Measurements from ENCODE around the gene VCL.

Gene VCL

DNA sequence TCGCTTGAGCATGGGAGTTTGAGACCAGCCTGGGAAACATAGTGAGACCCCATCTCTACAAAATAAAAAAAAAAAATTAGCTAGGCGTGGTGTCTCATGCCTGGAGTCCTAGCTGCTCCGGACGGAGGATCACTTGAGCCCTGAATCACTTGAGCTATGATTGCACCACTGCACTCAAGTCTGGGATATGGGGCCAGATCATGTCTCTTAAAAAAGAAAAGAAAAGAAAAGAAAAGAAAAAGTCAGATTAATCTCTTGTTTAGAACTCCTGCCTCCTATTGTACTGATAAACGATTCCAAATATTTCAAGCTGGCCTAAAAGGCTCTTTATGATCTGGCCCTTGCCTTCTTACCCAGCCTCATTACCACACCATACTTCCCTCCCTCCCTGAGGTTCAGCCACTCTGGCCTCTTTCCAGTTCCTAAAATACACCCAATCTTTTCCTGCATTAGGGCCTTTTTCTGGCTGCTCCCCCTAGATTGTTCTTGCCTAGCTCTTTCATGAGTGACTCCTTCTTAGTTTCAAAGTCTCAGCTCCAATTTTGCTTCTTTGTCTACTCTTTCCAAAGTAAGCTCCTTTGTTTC, 41.7 kb downstream of the VCL start:
- CTCF ChIA-PET: interaction anchor here (0.6 to 1.6 kb wide), 3 partner anchors 14 to 37 kb away, joined by 3 to 4 read pairs (median 3); no protein-coding TSS in a partner anchor
- POLR2A ChIA-PET: no interaction called here
- no peak for DNase-seq (ENCODE audit: extremely low spot score)
- TF ChIP-seq LEF1 (IDR thresholded peaks at IDR 0.05; ENCODE audit: borderline replicate concordance) (no peak), ELF4 (IDR thresholded peaks at IDR 0.05) (no peak), SP1 (IDR thresholded peaks at IDR 0.05) (no peak), FOXA1 (IDR thresholded peaks at IDR 0.05) (no peak), HDGF (IDR thresholded peaks at IDR 0.05; ENCODE audit: borderline replicate concordance) (no peak), BHLHE40 (IDR thresholded peaks at IDR 0.05; ENCODE audit: borderline replicate concordance) (no peak), FOXM1 (IDR thresholded peaks at IDR 0.05; ENCODE audit: borderline replicate concordance) (no peak), FOXK2 (IDR thresholded peaks at IDR 0.05) (no peak), CTBP1 (IDR thresholded peaks at IDR 0.05; ENCODE audit: borderline replicate concordance) (no peak), L3MBTL2 (conservative IDR thresholded peaks at IDR 0.05) (no peak), TARDBP (IDR thresholded peaks at IDR 0.05) (no peak), ZNF384 (IDR thresholded peaks at IDR 0.05) (no peak), ARNT (IDR thresholded peaks at IDR 0.05) (no peak), SUZ12 (IDR thresholded peaks at IDR 0.05) (no peak), NFRKB (IDR thresholded peaks at IDR 0.05) (no peak)
- TF ChIP-seq, protein P1, sequence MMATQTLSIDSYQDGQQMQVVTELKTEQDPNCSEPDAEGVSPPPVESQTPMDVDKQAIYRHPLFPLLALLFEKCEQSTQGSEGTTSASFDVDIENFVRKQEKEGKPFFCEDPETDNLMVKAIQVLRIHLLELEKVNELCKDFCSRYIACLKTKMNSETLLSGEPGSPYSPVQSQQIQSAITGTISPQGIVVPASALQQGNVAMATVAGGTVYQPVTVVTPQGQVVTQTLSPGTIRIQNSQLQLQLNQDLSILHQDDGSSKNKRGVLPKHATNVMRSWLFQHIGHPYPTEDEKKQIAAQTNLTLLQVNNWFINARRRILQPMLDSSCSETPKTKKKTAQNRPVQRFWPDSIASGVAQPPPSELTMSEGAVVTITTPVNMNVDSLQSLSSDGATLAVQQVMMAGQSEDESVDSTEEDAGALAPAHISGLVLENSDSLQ (IDR thresholded peaks at IDR 0.05): no peak

DNA sequence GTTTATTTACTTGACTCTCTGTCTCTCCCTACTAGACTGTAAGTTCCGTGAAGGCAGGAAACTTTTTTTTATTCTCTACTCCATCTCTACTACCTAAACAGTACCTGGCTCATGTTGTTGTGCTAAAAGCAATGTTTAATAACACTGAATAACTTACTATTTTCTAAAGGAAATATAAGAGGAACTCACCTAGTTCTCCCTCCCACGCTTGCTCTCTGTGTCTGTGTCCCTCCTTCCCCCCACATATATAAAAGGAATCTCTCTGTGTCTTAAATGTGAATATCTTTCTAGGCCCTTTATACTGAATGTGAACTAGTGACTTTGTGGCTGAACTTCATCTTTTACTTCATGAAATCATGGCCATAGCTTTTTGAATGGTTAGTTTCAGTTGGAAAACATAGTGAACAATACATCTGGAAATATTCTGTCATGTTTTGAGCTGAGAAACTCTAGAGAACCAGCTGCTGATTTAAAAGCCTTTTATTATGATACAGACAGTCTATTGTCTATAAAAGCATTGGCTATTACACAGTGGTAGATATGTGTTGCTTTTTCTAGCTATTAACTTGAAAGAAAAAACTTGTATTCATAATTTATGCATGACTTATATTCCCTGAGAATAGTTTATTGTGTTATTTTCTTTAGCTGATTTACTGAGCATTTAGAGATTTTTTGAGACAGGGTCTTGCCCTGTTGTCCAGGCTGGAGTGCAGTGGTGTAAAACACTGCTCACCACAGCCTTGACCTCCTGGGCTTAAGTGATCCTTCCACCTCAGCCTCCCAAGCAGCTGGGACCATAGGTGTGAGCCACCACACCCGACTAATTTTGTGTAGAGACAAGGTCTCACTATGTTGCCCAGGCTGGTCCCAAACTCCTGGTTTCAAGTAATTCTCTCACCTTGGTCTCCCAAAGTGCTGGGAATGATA, 42.5 kb downstream of the VCL start:
- TF ChIP-seq FOXK2 (IDR thresholded peaks at IDR 0.05) (no peak), ZNF384 (IDR thresholded peaks at IDR 0.05) (no peak), ELF4 (IDR thresholded peaks at IDR 0.05) (no peak), ARNT (IDR thresholded peaks at IDR 0.05) (no peak), CTBP1 (IDR thresholded peaks at IDR 0.05; ENCODE audit: borderline replicate concordance) (no peak), SUZ12 (IDR thresholded peaks at IDR 0.05) (no peak), FOXA1 (IDR thresholded peaks at IDR 0.05) (no peak), SP1 (IDR thresholded peaks at IDR 0.05) (no peak), BHLHE40 (IDR thresholded peaks at IDR 0.05; ENCODE audit: borderline replicate concordance) (no peak), FOXM1 (IDR thresholded peaks at IDR 0.05; ENCODE audit: borderline replicate concordance) (no peak), NFRKB (IDR thresholded peaks at IDR 0.05) (no peak)
- ChIA-PET CTCF (interaction anchor here (1.1 to 1.6 kb wide), 2 partner anchors 14 to 36 kb away, joined by 3 to 4 read pairs; no protein-coding TSS in a partner anchor), POLR2A (no interaction called here)
- DNase-seq (ENCODE audit: extremely low spot score): no peak

DNA sequence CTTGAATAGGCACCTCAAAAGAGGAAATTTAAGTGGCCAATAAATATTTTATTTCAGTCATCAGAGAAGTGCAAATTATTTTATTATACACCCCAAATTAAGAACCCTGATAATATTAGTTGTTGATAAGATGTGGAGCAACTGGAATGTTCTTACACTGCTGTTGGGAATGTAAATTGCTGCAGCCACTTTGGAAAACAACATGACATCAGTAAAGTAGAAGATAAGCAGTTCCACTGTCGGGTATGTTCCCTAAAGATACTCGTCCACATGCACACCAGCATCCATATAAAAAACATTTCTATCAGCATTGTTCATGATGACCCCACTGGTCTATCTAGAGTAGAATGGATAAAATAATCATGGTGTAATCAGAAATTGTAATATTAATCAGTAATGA, 46.5 kb downstream of the VCL start:
- TF ChIP-seq NFRKB (IDR thresholded peaks at IDR 0.05) (no peak), SUZ12 (IDR thresholded peaks at IDR 0.05) (no peak), CTBP1 (IDR thresholded peaks at IDR 0.05; ENCODE audit: borderline replicate concordance) (no peak), ELF4 (IDR thresholded peaks at IDR 0.05) (no peak), LEF1 (IDR thresholded peaks at IDR 0.05; ENCODE audit: borderline replicate concordance) (no peak), TARDBP (IDR thresholded peaks at IDR 0.05) (no peak)
- DNase-seq (ENCODE audit: extremely low spot score): no peak
- ChIA-PET CTCF (no interaction called here), POLR2A (no interaction called here)

DNA sequence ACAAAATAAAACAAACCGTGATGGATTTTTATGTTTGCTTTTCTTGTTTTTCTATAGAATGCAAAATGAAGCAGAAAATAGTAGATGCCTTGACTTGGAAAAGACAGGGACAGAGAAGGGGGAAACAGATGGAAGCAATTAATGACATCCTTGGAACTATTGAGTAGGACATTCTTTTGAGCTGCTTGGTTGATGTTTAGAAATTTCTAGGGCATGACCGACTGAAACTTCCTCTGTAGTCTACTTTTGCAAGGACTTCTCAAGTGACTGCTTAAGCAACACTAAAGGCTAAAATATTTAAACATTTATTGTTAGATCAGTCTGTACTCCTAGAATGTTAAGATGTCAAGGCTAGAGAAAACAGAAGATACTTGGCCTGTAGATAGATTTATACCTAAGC, 49.4 kb downstream of the VCL start:
- ChIA-PET POLR2A (interaction anchor here (1.0 kb wide), 1 partner anchor 48 kb away, joined by 3 read pairs; no protein-coding TSS in a partner anchor), CTCF (interaction anchor here (0.7 kb wide), 1 partner anchor 21 kb away, joined by 4 read pairs; no protein-coding TSS in a partner anchor)
- DNase-seq (ENCODE audit: extremely low spot score): no peak
- TF ChIP-seq SUZ12 (IDR thresholded peaks at IDR 0.05) (no peak), L3MBTL2 (conservative IDR thresholded peaks at IDR 0.05) (no peak), CTBP1 (IDR thresholded peaks at IDR 0.05; ENCODE audit: borderline replicate concordance) (no peak), ARNT (IDR thresholded peaks at IDR 0.05) (no peak), FOXK2 (IDR thresholded peaks at IDR 0.05) (no peak), BHLHE40 (IDR thresholded peaks at IDR 0.05; ENCODE audit: borderline replicate concordance) (no peak), TARDBP (IDR thresholded peaks at IDR 0.05) (no peak), SP1 (IDR thresholded peaks at IDR 0.05) (no peak), FOXM1 (IDR thresholded peaks at IDR 0.05; ENCODE audit: borderline replicate concordance) (no peak), HDGF (IDR thresholded peaks at IDR 0.05; ENCODE audit: borderline replicate concordance) (no peak), NFRKB (IDR thresholded peaks at IDR 0.05) (no peak), FOXA1 (IDR thresholded peaks at IDR 0.05) (no peak), LEF1 (IDR thresholded peaks at IDR 0.05; ENCODE audit: borderline replicate concordance) (no peak), ELF4 (IDR thresholded peaks at IDR 0.05) (no peak)
- TF ChIP-seq, protein P1 (IDR thresholded peaks at IDR 0.05): no peak

DNA sequence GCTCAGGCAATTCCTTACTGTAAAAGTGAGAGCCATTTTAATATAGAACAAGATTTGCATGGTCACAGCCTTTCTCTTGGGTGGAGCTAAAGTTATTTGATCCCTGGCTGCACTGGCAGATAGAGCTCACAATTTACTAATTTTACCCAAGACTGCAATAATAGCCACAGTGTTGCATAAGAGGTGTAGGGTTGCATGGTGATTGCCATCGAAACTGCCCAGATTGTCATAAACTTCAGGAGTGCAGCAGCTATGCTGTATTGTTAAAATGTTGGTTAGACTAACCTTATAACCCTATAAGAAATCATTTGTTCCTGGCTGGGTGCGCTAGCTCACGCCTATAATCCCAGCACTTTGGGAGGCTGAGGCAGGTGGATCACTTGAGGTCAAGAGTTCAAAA, 50.0 kb downstream of the VCL start:
- ChIA-PET POLR2A (interaction anchor here (1.0 kb wide), 1 partner anchor 48 kb away, joined by 3 read pairs; no protein-coding TSS in a partner anchor), CTCF (interaction anchor here (0.7 kb wide), 1 partner anchor 22 kb away, joined by 4 read pairs; no protein-coding TSS in a partner anchor)
- TF ChIP-seq BHLHE40 (IDR thresholded peaks at IDR 0.05; ENCODE audit: borderline replicate concordance) (no peak), ZNF384 (IDR thresholded peaks at IDR 0.05) (no peak), HDGF (IDR thresholded peaks at IDR 0.05; ENCODE audit: borderline replicate concordance) (no peak), LEF1 (IDR thresholded peaks at IDR 0.05; ENCODE audit: borderline replicate concordance) (no peak), ARNT (IDR thresholded peaks at IDR 0.05) (no peak), SP1 (IDR thresholded peaks at IDR 0.05) (no peak), CTBP1 (IDR thresholded peaks at IDR 0.05; ENCODE audit: borderline replicate concordance) (no peak), NFRKB (IDR thresholded peaks at IDR 0.05) (no peak), FOXK2 (IDR thresholded peaks at IDR 0.05) (no peak)
- TF ChIP-seq, protein P1 (IDR thresholded peaks at IDR 0.05): no peak
- DNase-seq (ENCODE audit: extremely low spot score): peak; percentile 19

Measured in HEK293T (cell line).